ENCODE results near the gene GALNT15. TPM values are rescaled to one million over a fixed set of nuclear protein-coding genes. Genes with fewer than 3 reads are reported as not detected.

Gene GALNT15
- total and polyA plus RNA-seq, 2 donors (not counting 1 experiment from before 2014, with no cell fraction given), result not detected

DNA sequence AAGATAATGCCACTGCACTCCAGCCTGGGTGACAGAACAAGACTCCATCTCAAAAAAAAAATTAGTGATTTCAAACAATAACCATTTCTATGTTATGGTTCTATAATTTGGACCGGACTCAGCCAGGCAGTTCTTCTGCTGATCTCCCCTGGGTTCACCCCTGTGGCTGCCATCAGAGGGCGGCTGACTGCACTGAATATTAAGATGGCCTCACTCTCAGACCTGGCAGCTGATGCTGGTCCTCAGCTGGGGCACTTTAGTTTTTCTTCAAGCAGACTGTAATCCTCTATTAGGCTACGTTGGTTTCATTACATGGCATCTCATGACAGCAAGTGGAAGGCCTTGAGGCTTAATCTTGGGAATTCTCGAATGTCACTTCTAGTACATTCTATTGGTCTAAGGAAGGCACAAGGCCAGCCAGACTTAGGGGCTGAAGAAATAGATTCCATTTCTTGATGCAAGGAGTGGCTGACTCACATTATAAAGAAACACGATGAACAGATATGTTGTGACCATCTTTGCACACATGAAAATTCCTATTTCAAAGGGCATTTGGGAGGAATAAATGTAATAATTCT, 12.8 kb downstream of the GALNT15 start:
- Histone ChIP-seq H3K36me3 (replicated peaks in 1 of 2; ENCODE audit: control extremely low read depth in 1 of 2, control insufficient read depth in 1 of 2, extremely low read depth in 1 of 2, insufficient read depth in 2 of 2, low read length in 1 of 2) (no peaks in the 10 kb centered on the region), H3K4me1 (ENCODE audit: control insufficient read depth in 2 of 2, insufficient read depth in 2 of 2, low read length in 2 of 2) (no peaks in the 10 kb centered on the region), H3K9me3 (ENCODE audit: control extremely low read depth in 1 of 3, control insufficient read depth in 2 of 3, insufficient read depth in 1 of 3, low read length in 2 of 3) (no peaks in the 10 kb centered on the region), H2AFZ (ENCODE audit: insufficient read depth, low read depth, low read length, poor library complexity, severe bottlenecking) (no peak overlapping the region), H3K9ac (ENCODE audit: low read length) (no peak overlapping the region), H3K4me3 (ENCODE audit: control extremely low read depth in 1 of 5, extremely low read depth in 1 of 5, insufficient read depth in 1 of 5, low read depth in 2 of 5, low read length in 4 of 5) (no peak overlapping the region), H3K4me2 (replicated peaks; ENCODE audit: low read depth, low read length, poor library complexity, severe bottlenecking) (no peak overlapping the region), H3K27me3 (replicated peaks in 1 of 4; ENCODE audit: control extremely low read depth in 1 of 4, control insufficient read depth in 3 of 4, insufficient read depth in 4 of 4, low read length in 3 of 4) (no peaks in the 10 kb centered on the region), H4K20me1 (ENCODE audit: control insufficient read depth, insufficient read depth, low read length, poor library complexity, severe bottlenecking) (no peaks in the 10 kb centered on the region), H3K79me2 (ENCODE audit: control insufficient read depth, insufficient read depth, low read length) (no peaks in the 10 kb centered on the region), H3K27ac (ENCODE audit: low read length in 2 of 2) (no peak overlapping the region)
- H3K27ac Mint-ChIP-seq, result no peak overlapping the region
- intact Hi-C loops (cut with micrococcal nuclease), result no loop called here
- no peak for DNase-seq
- H3K27me3 Mint-ChIP-seq, result no peaks in the 10 kb centered on the region
- H3K4me3 Mint-ChIP-seq, result no peak overlapping the region
- ChIA-PET POLR2A (no interaction called here), CTCF (no interaction called here)
- ATAC-seq (ENCODE audit: low read depth), result no peak
- WGBS (ENCODE audit: insufficient coverage), result 90% methylated on average over 4 of the region's 5 CpGs
- H3K9me3 Mint-ChIP-seq (ENCODE audit: insufficient read depth), result no peaks in the 10 kb centered on the region
- TF ChIP-seq, protein P1, sequence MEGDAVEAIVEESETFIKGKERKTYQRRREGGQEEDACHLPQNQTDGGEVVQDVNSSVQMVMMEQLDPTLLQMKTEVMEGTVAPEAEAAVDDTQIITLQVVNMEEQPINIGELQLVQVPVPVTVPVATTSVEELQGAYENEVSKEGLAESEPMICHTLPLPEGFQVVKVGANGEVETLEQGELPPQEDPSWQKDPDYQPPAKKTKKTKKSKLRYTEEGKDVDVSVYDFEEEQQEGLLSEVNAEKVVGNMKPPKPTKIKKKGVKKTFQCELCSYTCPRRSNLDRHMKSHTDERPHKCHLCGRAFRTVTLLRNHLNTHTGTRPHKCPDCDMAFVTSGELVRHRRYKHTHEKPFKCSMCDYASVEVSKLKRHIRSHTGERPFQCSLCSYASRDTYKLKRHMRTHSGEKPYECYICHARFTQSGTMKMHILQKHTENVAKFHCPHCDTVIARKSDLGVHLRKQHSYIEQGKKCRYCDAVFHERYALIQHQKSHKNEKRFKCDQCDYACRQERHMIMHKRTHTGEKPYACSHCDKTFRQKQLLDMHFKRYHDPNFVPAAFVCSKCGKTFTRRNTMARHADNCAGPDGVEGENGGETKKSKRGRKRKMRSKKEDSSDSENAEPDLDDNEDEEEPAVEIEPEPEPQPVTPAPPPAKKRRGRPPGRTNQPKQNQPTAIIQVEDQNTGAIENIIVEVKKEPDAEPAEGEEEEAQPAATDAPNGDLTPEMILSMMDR (IDR thresholded peaks at IDR 0.05), result no peak
- TF ChIP-seq EZH2 (IDR thresholded peaks at IDR 0.05; ENCODE audit: borderline replicate concordance, insufficient read depth, low read depth, low read length, poor library complexity, severe bottlenecking), result no peak
- H3K4me1 Mint-ChIP-seq, result no peaks in the 10 kb centered on the region

DNA sequence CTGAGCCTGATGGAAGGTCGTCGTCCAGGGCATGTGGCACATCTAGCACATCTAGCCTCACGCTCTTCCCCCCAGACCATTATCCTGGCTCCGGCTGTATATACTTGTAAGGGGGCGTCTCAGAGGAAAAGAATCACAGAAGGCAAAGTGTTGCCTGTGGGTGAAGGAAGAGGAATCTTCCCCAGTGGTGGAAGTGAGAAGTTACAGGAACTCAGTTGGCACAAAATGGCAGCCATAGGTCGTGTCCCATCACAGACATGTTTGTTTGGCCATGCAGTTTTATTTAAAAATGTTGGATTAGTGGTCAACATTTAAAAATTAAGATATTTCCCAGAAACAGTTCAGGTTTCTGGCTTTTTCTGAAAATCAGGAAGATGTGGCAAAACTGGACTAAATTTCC, 13.6 kb downstream of the GALNT15 start:
- no peaks in the 10 kb centered on the region for H3K36me3 ChIP-seq (replicated peaks in 1 of 2; ENCODE audit: control extremely low read depth in 1 of 2, control insufficient read depth in 1 of 2, extremely low read depth in 1 of 2, insufficient read depth in 2 of 2, low read length in 1 of 2)
- no peaks in the 10 kb centered on the region for H3K27me3 ChIP-seq (replicated peaks in 1 of 4; ENCODE audit: control extremely low read depth in 1 of 4, control insufficient read depth in 3 of 4, insufficient read depth in 4 of 4, low read length in 3 of 4)
- H2AFZ ChIP-seq (ENCODE audit: insufficient read depth, low read depth, low read length, poor library complexity, severe bottlenecking), result no peak overlapping the region
- Mint-ChIP-seq H3K27me3 (no peaks in the 10 kb centered on the region), H3K9me3 (ENCODE audit: insufficient read depth) (no peaks in the 10 kb centered on the region), H3K27ac (no peak overlapping the region), H3K4me3 (no peak overlapping the region), H3K4me1 (no peaks in the 10 kb centered on the region)
- no peaks in the 10 kb centered on the region for H3K79me2 ChIP-seq (ENCODE audit: control insufficient read depth, insufficient read depth, low read length)
- H3K9ac ChIP-seq (ENCODE audit: low read length), result no peak overlapping the region
- H4K20me1 ChIP-seq (ENCODE audit: control insufficient read depth, insufficient read depth, low read length, poor library complexity, severe bottlenecking), result no peaks in the 10 kb centered on the region
- no peaks in the 10 kb centered on the region for H3K4me1 ChIP-seq (ENCODE audit: control insufficient read depth in 2 of 2, insufficient read depth in 2 of 2, low read length in 2 of 2)
- no peak overlapping the region for H3K4me3 ChIP-seq (ENCODE audit: control extremely low read depth in 1 of 5, extremely low read depth in 1 of 5, insufficient read depth in 1 of 5, low read depth in 2 of 5, low read length in 4 of 5)
- H3K27ac ChIP-seq (ENCODE audit: low read length in 2 of 2), result no peak overlapping the region
- no peak for DNase-seq
- H3K9me3 ChIP-seq (ENCODE audit: control extremely low read depth in 1 of 3, control insufficient read depth in 2 of 3, insufficient read depth in 1 of 3, low read length in 2 of 3), result no peaks in the 10 kb centered on the region
- TF ChIP-seq, protein P1 (IDR thresholded peaks at IDR 0.05), result no peak
- H3K4me2 ChIP-seq (replicated peaks; ENCODE audit: low read depth, low read length, poor library complexity, severe bottlenecking), result no peak overlapping the region
- intact Hi-C loops (cut with micrococcal nuclease), result no loop called here
- no CpG with 5 or more reads among the region's 6 CpGs for WGBS (ENCODE audit: insufficient coverage)
- no peak for ATAC-seq (ENCODE audit: low read depth)
- ChIA-PET CTCF (no interaction called here), POLR2A (no interaction called here)

All from B cell (primary cell).